GM21381 (cell line): ENCODE results near the gene SGMS1.

Experiments
- ATAC-seq: cut with Tn5 transposase; IDR thresholded peaks from one replicate; pipeline ENCODE4 v1.9.1; 2021; ENCODE audit warnings: mild to moderate bottlenecking, moderate library complexity; ENCODE audit not compliant: unreplicated experiment

Gene SGMS1

DNA sequence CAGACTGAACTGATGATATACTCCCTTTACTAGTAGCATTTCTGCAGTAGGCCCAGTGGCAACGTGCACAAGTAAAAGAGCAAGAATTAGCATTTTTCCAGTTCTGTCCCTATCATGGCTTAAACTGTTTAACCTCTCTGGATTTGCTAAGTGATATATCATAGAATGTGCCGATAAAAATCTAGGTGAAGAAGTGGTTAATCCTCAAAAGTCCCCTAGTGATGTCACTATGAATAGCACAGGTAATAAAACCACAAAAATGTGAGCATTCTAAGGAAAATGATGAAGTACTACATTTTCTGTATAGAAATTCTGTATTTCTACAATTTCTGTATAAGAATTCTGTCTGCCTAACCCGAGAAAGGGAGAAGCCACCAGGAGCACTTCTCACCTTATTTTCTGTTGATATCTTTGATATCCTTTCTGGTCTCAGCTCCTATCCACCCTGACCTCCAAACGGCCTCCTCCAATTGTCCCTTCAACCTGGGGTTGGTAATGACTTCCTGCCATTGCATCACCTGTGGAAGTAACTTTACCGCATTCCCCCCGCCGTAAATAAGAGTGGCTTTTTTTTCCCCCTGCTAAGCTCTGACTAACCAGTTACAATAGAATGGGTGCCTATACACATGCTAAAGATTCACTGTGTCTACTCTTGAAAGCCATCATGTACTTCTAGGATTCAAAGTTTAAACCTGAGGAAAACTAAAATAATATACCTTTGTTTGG, 216.5 kb downstream of the SGMS1 start:
- ATAC-seq = no peak

DNA sequence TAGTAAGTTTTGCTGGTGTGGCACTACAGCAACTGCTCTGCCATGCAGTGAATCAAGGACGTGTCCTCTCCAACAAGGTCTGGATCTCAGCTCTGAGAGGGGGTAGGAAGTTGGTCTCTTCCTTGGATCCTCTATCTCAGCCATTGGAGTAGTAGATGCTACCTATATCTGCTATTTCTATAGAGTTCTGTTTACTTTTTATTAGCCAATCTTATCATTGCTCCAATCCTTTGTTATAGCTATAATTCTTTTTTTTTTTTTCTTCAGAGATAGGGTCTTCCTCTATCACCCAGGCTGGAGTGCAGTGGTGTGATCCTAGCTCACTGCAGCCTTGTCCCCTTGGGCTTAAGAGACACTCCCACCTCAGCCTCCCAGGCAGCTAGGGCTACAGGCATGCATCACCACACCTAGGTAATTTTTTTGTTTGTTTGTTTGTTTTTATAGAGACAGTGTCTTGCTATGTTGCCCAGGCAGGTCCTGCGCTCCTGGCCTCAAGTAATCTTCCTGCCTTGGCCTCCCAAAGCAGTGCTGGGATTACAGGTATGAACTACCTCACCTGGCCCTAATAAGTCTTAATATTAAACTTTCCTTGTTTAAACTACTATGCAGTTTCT, 217.2 kb downstream of the SGMS1 start:
- no peak for ATAC-seq

DNA sequence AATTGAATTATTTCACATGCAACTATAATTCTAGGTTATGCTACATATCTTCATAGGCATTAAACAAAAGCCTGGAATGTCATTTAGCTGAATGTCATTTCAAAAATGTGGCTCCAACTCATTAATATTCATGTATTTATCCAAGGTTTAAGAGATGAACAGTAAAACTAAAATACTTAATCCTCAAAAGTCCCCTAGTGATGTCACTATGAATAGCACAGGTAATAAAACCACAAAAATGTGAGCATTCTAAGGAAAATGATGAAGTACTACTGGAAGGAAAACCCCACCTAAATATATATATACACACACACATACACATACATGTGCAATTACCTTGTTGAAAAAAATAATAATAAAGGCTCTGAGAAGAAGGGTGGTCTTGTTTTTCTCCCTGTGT, 218.0 kb downstream of the SGMS1 start:
- ATAC-seq = no peak

DNA sequence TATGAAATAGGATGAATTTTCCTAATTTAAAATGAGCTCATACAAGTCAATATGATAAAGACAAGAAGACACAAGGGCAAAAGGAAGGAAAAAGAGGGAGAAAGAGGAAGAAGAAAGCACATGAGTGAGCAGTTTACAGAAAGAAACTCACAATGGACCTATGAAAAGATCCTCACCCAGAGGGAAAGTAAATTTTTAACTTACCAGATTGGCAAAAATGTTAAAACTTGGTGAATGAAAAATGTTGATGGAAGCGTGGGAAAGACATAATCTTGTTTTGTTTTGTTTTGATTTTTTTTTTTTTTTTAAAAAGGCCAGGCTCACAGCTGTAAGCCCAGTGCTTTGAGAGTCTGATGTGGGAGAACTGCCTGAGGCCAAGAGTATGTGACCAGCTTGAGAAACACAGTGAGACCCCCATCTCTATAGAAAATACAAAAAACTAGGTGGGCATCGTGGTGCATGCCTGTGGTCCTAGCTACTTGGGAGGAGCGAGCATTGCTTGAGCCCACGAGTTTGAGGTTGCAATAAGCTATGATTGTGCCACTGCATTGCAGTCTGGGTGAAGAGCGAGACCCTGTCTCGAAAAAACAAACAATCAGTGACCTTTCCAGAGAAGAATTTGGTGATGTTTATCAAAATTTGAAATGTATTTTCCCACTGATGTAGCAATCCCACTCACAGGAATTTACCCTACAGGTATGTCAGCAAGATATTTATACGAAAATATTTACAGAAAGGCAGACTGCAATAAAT, 219.6 kb downstream of the SGMS1 start:
- ATAC-seq = no peak

DNA sequence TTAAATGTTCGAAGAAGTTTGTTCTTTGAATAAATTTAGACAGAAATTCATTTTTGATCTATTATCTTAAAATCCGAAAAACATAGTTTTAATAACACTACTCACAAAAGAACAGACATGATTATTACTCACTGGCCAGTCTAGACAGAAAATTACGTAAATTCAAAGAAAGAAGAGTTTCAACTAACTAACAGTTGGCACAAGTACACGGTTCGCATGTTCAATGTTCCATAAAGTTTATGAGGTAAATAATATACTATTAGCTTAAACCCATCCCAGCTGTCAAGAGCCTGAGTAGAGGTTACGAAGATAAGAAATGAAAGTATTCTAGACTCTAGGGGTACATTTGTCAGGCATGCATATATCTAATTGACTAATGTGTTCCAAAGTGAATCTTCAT, 220.7 kb downstream of the SGMS1 start:
- no peak for ATAC-seq

DNA sequence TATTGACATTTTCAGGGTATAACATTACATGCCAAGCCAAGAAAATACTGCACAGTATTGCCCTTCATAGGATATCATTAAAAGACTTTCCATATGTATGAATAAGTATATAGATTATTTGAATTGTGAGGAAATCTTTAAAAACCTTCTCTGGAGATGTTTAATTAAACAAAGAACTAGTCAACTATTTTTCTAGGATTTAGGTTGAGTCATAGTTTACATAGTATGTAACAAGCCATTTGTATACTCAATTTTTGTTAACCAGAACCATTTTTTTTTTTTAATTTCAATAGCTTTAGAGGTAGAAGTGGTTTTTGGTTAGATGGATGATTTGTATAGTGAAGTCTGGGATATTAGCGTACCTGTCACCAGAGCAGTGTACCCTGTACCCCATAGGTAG, 221.3 kb downstream of the SGMS1 start:
- no peak for ATAC-seq

DNA sequence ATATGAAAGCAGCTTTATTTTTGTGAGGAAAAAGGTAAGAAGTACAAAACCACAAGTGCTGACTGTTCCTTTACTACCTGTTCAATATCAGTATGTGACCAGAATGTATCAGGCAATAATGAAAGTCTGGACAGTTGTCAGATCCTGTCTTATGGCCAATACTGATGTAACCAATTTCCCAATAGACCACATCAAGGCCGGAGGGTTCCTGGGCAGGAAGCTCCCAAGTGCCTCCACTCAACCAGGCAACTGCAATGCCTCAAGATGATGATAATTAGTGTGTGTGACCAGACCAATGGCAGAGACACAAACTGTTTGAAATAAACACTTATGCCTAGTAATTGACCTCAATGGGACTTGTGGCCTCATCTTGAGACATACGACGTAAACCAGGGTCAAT, 223.1 kb downstream of the SGMS1 start:
- ATAC-seq = no peak

DNA sequence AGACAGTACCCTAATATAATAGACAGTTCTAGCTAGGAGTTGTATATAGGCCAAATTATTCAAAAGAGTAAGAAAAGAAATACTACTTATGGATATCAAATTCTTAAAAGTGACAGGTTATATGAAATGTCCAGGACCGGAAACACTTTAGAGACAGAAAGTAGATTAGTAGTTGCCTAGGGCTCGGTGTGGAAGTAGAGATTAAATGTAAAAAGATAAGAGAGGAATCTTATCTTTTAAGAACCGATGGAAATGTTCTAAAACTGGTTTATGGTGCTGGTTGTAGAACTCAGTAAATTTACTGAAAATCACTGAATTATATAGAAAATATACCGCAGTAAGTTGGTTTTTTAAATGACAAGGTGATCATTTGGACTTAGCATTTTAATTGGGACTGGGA, 224.9 kb downstream of the SGMS1 start:
- ATAC-seq = no peak

DNA sequence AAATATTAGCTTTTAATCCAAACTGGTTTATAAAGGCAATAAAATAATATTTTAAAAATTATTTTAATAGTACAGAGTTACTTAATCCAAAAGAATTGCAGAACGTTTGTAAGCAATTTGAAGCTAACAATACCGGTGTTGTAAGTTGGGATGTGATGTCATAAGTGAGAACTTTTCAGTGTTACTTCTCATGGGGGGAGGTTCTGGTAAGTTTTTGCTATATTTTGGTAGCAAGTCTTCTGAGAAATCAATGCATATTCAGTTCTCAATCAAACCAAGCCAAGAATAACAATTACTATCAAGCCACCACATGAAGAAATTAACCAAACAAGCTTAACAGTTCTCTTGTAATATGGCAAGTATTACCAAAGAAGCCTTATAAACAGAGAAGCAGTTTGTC, 225.4 kb downstream of the SGMS1 start:
- no peak for ATAC-seq

DNA sequence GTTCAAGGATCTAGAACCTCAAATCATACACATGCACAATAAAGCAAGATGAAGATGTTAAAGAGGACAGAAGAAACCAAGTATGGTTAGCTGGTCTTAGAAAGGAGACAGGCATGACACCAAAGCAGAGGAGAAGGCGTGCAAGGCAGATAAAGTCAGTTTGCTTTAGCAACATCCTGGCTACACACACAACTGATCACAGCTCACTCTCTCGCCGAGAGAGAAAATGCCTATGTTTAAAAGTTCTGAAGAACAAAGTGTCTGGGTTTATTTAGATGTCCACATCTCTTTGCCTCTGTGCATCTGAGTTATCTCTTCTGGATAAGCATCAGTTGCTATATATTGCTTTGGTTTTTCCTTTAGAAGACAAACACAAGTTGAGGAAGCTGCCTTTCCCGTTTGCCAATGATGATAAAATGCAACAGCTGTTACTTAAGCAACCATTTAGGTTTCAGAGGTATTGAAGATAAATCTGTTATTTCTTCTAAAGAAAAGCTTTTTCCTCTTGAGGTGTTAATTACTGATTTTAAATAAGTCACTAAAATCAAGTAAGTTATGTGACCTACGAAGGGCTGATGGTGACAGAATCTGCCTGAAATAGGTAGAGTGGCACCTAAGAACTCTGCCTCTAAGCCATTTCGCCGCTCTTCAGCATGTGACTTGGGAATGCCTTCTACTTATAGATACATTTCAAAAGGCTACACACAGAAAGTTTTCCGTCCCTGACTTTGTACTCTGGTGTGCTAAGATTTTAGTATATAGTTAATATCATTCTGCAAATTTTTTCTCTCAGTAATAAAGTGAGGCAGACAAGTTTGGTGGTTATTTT, 226.2 kb downstream of the SGMS1 start:
- peak; percentile 33 for ATAC-seq

DNA sequence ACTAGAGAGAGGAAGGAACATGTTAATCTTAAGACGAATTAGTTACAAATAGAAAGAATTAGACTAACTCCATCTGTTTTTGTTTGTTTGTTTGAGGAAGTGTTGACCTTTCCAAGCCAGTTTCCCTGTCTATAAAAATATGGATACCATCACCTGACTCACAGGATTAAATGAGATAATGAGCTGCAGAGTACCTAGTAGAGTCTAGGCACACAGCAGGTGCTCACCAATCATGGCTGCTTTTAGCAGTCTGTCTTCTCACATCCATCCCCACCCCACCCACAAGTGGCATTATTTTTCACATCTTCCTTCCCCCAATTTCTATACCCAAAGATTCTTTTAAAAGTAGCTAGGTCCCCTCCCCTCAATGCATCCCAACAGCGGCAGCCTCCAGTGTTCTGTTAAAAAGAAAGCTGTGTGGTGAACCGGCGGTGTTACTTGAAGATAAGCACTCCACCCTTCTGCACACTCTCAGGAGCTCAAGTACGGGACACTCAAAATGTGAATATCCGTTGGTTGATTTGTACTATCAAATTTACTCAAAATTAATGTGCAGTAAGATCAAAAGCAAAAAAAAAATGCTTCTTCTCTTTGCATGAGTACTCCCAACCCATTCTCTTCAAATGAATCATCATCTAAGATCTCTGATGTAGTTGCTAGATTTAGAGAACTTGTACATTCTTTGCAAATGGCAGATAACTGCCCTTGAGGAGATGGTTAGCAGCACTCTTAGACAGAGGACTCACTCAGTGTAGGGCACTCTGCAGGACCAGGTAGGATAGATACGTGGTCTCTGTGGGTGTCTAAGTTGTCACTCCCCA, 227.1 kb downstream of the SGMS1 start:
- ATAC-seq = peak; percentile 52

DNA sequence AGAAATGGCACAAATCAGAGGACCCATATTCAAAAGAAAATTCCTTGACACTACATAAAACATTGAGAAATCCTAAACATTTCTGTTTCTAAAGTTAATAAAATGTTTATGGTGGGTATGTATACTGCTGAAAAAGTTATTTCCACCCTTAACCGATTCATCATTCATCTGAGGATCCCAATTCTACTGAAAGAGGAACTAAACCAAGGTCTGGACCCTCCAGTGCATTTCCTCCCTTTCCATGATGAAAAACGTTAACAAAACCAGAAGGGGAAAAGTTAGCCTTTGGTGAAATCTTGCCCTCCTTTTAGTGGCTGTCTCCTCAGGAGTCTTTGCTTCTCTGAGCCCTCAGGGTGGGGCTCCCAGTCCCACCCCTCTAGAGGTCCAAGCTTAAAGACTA, 227.9 kb downstream of the SGMS1 start:
- no peak for ATAC-seq

DNA sequence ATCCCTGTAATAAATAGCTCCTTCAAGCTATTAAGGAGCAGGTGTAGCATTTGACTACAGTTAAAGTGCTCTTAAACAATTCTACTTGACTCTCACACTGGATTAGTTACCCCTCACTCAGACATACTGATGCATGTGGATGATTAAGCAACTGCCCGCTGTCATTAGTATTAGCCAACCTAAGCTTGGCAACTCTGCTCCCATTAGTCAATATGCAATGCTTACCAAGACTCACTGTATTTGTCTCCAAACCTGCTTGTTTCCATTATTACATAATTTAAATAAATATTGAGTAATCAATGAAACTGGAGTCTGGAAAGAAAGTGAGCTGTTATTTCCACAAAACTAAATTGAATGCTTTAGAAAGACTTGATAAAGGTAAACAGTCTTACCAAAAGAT, 228.5 kb downstream of the SGMS1 start:
- no peak for ATAC-seq

DNA sequence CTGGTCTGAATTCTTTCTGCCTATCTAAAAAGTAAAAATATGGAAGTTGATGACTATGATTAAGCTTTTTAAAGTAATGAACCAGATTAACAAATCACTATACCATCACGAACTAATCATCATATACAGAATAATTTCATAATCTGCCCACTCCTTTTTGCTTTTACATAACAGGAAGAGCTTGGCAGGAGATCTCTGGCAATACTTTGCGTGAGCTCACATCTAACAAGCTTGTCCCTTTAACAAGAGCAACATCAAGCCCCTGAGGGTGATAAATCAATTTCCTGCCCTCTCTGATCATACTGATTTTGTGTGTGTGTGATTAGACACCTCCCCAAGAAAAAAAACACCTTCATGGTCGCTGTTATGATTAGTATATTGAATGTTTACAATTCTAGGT, 228.9 kb downstream of the SGMS1 start:
- ATAC-seq = no peak

DNA sequence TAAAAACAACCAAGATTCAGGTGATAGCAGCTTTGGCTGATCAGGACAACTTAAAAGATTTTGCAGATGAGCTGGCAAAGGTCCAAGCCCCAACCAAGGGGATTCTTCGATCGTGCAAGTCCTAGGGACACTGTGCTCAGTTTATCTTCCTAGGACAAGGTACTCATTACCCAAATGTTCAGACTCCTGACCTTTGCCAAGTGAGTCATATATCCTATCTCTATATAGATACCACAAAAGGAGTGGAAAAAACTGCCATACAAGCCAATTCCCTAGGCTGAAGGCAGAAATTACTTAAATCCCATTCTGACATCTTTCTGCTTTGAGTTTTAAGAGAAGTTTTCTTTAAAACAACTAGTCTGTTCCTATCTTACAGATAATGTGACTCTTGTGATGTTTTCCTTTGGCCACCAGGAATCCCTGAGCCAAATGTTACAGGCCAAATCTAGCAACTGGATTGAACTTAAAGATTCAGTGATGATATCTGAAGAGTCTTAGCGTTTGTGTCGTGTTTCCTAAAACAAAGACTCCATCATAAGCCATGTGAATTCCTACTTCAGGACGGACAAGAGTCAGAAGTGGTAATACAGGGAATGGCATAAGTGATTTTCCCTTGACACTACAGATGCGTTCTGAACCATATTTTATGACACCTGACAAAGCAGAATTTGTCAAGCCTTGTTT, 229.8 kb downstream of the SGMS1 start:
- no peak for ATAC-seq

DNA sequence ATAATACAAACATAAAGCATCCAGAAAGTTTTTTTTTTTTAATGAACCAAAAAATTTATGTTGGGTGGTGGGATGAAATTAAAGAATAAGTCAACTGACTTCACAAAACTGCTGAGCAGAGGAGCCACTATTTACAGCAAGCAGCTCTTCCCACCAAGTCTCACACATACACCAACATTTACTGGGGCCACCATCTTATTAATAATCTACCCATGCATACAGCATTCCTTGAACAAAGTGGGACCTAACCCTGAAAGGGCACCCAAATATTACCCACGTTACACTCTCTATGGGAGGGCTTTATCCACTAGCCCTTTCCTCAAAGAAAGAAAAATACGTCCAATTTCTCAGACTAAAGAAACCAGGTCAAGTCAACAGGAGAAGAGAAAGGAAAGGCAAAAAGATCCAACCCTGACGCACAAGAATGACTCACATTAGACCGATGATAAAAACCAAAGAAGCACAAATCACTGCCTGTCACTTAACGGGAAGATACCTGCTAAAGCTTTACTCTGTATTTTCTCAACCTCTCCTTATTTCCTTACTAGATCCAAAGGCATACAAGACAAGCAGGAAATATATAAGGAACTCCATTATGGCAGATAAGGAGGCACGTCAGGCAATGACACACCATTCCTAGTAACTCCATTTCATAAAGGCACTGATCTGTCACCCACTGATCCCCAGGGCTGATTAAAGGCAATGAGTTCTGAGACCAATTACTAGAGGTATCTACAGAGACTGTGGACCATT, 230.6 kb downstream of the SGMS1 start:
- ATAC-seq = no peak

DNA sequence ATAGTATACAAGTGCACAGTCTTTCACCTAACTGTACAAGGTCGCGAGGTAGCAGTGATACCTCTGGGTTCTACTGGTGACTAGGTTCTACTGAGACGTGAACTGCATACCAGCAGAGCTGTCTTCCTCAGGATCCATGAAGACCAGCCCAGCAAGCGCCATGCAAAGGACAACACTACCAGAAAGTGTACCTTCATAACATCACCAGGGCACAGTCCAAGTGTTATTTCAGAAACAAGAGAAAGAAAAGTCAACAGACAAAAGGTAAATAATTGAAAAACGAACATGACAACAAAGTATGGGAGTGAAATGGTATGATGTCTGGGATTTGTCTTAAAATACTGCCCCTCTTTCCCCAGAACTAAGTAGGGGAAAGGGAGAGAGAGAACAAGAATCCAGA, 231.3 kb downstream of the SGMS1 start:
- no peak for ATAC-seq

DNA sequence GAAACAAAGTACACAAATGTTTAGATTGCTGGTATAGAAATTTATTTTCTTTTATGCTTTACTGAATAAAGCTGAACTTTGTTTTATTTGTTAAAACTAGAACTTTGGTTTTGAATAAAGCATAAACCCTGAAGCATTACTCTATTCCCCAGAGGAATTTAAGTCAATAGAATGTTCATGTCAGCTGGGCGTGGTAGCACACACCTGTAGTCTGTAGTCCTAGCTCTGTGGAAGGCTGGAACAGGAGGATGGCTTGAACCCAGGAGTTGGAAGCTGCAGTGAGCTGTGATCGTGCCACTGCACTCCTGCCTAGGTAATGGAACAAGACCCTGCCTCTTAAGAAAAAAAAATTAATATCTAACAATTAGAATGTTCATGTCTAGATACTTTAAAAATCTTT, 233.5 kb downstream of the SGMS1 start:
- no peak for ATAC-seq

DNA sequence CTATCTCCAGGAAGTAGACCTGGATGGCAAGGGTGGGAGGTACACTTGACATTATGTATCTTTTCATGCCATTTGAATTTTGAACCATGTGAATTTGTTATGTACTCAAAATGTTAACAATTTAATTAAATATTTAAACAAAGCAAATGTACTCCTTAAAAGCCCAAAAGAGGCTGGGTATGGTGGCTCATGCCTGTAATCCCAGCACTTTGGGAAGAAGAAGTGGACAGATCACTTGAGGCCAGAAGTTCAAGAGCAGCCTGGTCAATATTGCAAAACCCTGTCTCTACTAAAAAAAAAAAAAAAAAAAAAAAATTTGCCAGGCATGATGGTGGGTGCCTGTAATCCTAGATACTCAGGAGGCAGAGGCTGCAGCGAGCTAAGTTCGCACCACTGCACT, 235.6 kb downstream of the SGMS1 start:
- no peak for ATAC-seq
